PFSK-1 (cell line): ENCODE measurements around the gene RPS23.

Source experiments
- FOXP2 ChIP-seq: optimal IDR thresholded peaks from 2 replicates; pipeline ENCODE3; 2011; ENCODE audit warnings: borderline replicate concordance, control low read depth, inconsistent platforms; ENCODE audit not compliant: insufficient read depth; ENCODE audit errors: extremely low read length, extremely low read depth
- POLR2AphosphoS5 ChIP-seq: IDR thresholded peaks from 2 replicates; pipeline ENCODE4 v1.6.1; 2012; ENCODE audit warnings: low read depth, mild to moderate bottlenecking, control low read depth, low read length, moderate library complexity
- REST ChIP-seq, 2 experiments: IDR thresholded peaks; 2 replicates each; pipeline versions ENCODE4 v1.6.1 to v1.8.0; 2011 to 2012; ENCODE audit warnings: low read depth in 2 of 2, low read length in 2 of 2, control low read depth in 1 of 2, inconsistent platforms in 1 of 2, mild to moderate bottlenecking in 1 of 2, moderate library complexity in 1 of 2; ENCODE audit not compliant: insufficient read depth in 1 of 2
- SIN3A ChIP-seq: IDR thresholded peaks from 2 replicates; pipeline ENCODE4 v1.6.1; 2012; ENCODE audit warnings: mild to moderate bottlenecking, low read length, moderate library complexity, borderline replicate concordance; ENCODE audit not compliant: insufficient read depth
- TAF1 ChIP-seq: IDR thresholded peaks from 2 replicates; pipeline ENCODE4 v1.6.1; 2012; ENCODE audit warnings: low read length, control low read depth, borderline replicate concordance; ENCODE audit not compliant: insufficient read depth

RPS23 gene

GRCh38 chr5:82244854-82245635 is 33.1 kb downstream of the RPS23 start:
- no peak for TF ChIP-seq TAF1
- no peak for TF ChIP-seq POLR2AphosphoS5
- TF ChIP-seq SIN3A = no peak
- TF ChIP-seq REST (IDR thresholded peaks at IDR 0.05; ENCODE audit: insufficient read depth in 1 of 2, low read depth in 2 of 2, low read length in 2 of 2) = no peak
- TF ChIP-seq FOXP2 = no peak

GRCh38 chr5:82244151-82244550 is 34.0 kb downstream of the RPS23 start:
- TF ChIP-seq TAF1 (no peak), REST (IDR thresholded peaks at IDR 0.05; ENCODE audit: insufficient read depth in 1 of 2, low read depth in 2 of 2, low read length in 2 of 2) (no peak), FOXP2 (no peak), SIN3A (no peak), POLR2AphosphoS5 (no peak)

GRCh38 chr5:82234885-82235284 is 43.3 kb downstream of the RPS23 start:
- TF ChIP-seq POLR2AphosphoS5 = no peak
- TF ChIP-seq TAF1 = no peak
- TF ChIP-seq SIN3A = no peak
- no peak for TF ChIP-seq FOXP2
- no peak for TF ChIP-seq REST (IDR thresholded peaks at IDR 0.05; ENCODE audit: insufficient read depth in 1 of 2, low read depth in 2 of 2, low read length in 2 of 2)

- TF ChIP-seq POLR2AphosphoS5 = no peak
- TF ChIP-seq FOXP2 = no peak
- no peak for TF ChIP-seq REST (IDR thresholded peaks at IDR 0.05; ENCODE audit: insufficient read depth in 1 of 2, low read depth in 2 of 2, low read length in 2 of 2)
- TF ChIP-seq TAF1 = no peak
Observed at GRCh38 chr5:82225525-82226172, 52.5 kb downstream of the RPS23 start.
